SK-N-MC (cell line): ENCODE results near the gene SLC35E4.

Experiments
- EZH2 ChIP-seq: fragments of 200-600 bp; sonication (generic); IDR thresholded peaks from one replicate; pipeline ENCODE4 v1.6.1; 2017; ENCODE audit warnings: antibody characterized with exemption
- POLR2AphosphoS5 ChIP-seq: IDR thresholded peaks from 2 replicates; pipeline ENCODE4 v1.6.1; 2012; ENCODE audit warnings: mild to moderate bottlenecking, low read depth, low read length, borderline replicate concordance

- no peak for TF ChIP-seq POLR2AphosphoS5
- TF ChIP-seq EZH2 = no peak
These were observed 8.1 kb upstream of the SLC35E4 start for GRCh38 chr22:30627471-30627870.
